Epithelial cell of proximal tubule (primary cell): ENCODE data around the gene RGPD8. TPM values are rescaled to one million over a fixed set of nuclear protein-coding genes. Genes with fewer than 3 reads are reported as not detected.
A peak's percentile ranks its signal among the peaks of the same experiment; 100 is the strongest.
"Not testable (repeated sequence)": the region's sequence is repeated elsewhere in the genome, so short reads cannot be mapped to it uniquely, and the experiment has no call there.

ENCODE experiments used
- DNase-seq: peaks from one replicate; pipeline ENCODE4 v3.0.0-alpha.2; 2011; ENCODE audit warnings: low read depth
- H3K4me3 ChIP-seq: 2 replicates; pipeline ENCODE4 v1.5.1; 2011; ENCODE audit warnings: low read depth, mild to moderate bottlenecking, low read length
- CTCF ChIP-seq: conservative IDR thresholded peaks from 2 replicates; pipeline ENCODE4 v1.5.1; 2012; ENCODE audit warnings: low read depth, mild to moderate bottlenecking, low read length
- total RNA-seq: library from RNA; depleted of rRNA; stranded (reverse); fragments of >200 nt; gene quantifications from 2 replicates; pipeline ENCODE4 v1.2.3, GENCODE V29; 2015

RGPD8 gene
- total RNA-seq, 1 donor from 2014 or later = 2.4 TPM

- DNase-seq = no peak
- no peak overlapping the region for H3K4me3 ChIP-seq
- no peak for TF ChIP-seq CTCF
These were observed 21.1 kb upstream of the RGPD8 start for GRCh38 chr2:112454586-112454985.

GRCh38 chr2:112451317-112451716 is 17.9 kb upstream of the RGPD8 start:
- DNase-seq = no peak
- TF ChIP-seq CTCF = no peak
- no peak overlapping the region for H3K4me3 ChIP-seq

GRCh38 chr2:112449854-112450253 is 16.4 kb upstream of the RGPD8 start:
- no peak for DNase-seq
- TF ChIP-seq CTCF = no peak
- H3K4me3 ChIP-seq = no peak overlapping the region

- H3K4me3 ChIP-seq, DNase-seq: not testable (repeated sequence)
These were observed 10.8 kb upstream of the RGPD8 start for GRCh38 chr2:112444256-112444655.

- H3K4me3 ChIP-seq, DNase-seq: not testable (repeated sequence)
These were observed 5.3 kb upstream of the RGPD8 start for GRCh38 chr2:112438603-112439261.

- H3K4me3 ChIP-seq, DNase-seq: not testable (repeated sequence)
These were observed 4.0 kb upstream of the RGPD8 start for GRCh38 chr2:112437405-112437831.

- H3K4me3 ChIP-seq, DNase-seq: not testable (repeated sequence)
These were observed 3.5 kb upstream of the RGPD8 start for GRCh38 chr2:112436993-112437392.

- not testable (repeated sequence) for H3K4me3 ChIP-seq, DNase-seq
These were observed 2.4 kb upstream of the RGPD8 start for GRCh38 chr2:112435716-112436431.

- H3K4me3 ChIP-seq, DNase-seq: not testable (repeated sequence)
These were observed 1.7 kb upstream of the RGPD8 start for GRCh38 chr2:112434890-112435715.

- no peak for DNase-seq
- no peak overlapping the region for H3K4me3 ChIP-seq
- no peak for TF ChIP-seq CTCF
These were observed 686 bp upstream of the RGPD8 start for GRCh38 chr2:112433932-112434730.

- peak overlapping the region; percentile 45 for H3K4me3 ChIP-seq
- DNase-seq = not testable (repeated sequence)
These were observed 538 bp downstream of the RGPD8 start for GRCh38 chr2:112432735-112433479.

GRCh38 chr2:112432390-112432734 is 1.1 kb downstream of the RGPD8 start:
- peak overlapping the region; percentile 38 for H3K4me3 ChIP-seq
- DNase-seq = not testable (repeated sequence)
